NCI-H2029 treated with DMSO at 0.1 percent for 48 hours (cell line): ENCODE data around the gene DPYD.

ENCODE experiments used
- DNase-seq: peaks from one replicate; lab custom pipeline; 2025; lab: John Stamatoyannopoulos, UW

Gene DPYD

DNA sequence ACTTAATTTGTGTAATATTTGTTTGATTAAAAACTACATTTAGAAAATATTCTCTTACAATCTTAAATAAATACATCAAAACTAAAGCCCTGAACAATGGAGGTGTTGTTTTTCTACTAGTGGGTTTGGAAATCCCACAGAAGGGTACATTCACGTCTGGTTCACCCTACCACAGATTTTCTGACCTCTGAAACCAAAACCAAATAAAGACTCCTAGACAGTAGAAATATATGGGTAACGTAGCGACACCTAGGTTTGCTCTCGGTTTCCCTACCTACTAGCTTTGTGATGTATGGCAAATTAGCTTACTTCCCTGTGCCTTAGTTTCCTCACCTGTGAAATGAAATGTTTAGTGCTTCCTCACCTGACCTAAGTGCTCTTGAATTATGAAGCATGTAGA, 312.6 kb downstream of the DPYD start:
- no peak for DNase-seq

DNA sequence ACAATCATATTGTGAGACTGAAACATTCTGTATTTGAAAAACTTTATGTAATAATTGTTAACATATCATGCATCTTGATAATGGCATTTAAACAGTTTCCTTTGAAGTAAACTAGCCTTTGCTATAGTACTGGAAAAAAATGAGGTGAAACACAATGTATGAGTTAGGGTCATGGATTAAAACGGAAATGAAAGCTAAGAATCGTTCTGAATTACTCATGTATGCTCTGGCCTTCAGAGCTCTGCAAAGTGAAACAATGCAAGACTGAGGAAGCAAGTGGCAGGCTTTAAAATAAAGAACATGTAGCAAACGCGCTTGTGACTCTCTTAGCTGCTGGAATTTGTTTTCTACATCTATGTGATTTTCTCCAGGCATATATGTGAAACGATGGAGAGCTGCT, 317.1 kb downstream of the DPYD start:
- DNase-seq = no peak

DNA sequence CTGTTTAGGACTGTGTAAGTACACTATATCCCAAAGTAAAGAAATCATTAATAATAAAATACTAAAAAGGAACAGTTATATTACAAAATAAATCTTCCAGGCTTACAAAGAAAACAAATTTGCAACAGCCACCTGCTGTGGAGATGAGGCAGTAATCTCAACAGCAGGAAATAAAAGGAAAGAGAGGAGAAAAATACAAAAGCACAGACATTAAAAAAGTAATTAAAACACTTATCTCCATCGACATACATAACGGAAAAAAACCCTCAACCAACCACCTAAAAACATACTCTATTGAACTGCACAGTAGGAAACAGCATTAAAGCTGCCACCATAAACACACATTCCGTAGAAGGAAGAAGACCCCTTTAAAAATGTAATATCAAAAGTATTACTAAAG, 317.6 kb downstream of the DPYD start:
- no peak for DNase-seq

DNA sequence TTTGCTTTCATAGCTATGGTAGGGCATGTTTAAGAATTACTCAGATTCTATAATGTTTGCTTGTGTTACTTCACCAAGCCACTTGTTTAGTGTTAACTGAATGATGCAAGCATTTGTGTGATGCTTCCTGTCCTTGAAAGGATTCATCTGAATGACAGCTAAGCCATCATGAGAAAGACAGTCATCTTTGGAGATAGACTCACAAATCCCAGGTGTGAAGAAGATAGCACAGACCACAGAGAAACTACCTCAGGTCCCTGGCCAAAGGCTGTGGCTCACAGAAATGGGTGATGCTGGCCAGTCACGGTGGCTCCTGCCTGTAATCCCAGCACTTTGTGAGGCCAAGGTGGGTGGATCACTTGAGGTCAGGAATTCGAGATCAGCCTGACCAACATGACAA, 321.4 kb downstream of the DPYD start:
- no peak for DNase-seq

DNA sequence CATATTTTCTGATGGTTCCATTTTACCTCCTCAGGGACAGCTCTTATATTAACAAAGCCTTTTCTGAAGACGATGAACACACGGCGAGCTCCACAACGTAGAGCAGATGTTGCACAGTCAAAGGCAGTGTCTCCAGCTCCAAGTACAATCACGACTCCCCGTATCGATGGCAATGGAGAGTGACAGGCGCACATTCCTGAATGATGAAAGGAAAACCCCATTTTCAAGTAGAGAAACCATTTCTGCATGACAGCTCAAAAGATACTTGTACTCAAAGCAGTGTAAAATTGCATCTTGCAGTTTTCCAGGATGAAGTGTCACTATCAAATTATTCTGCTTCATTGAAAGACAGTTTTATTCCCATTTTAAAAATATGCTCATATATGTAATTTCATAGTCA, 327.6 kb downstream of the DPYD start:
- DNase-seq = no peak

DNA sequence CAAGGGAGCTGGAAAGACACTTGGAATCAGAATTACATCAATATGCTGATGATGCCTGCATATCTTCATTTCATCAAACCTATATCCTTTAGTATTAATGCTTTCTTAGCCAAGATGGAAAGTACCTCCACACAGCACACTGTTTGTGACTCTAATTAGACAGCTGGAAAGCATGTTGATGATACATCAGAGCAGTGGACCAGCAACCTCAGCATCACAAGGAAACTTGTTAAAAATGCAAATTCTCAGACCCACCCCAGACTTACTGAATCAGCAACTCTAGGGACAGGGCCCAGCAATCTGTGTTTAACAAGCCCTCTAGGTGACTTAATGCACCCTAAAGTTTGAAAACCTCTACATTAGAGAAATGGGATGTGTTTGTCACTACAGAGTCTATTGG, 332.1 kb downstream of the DPYD start:
- no peak for DNase-seq

DNA sequence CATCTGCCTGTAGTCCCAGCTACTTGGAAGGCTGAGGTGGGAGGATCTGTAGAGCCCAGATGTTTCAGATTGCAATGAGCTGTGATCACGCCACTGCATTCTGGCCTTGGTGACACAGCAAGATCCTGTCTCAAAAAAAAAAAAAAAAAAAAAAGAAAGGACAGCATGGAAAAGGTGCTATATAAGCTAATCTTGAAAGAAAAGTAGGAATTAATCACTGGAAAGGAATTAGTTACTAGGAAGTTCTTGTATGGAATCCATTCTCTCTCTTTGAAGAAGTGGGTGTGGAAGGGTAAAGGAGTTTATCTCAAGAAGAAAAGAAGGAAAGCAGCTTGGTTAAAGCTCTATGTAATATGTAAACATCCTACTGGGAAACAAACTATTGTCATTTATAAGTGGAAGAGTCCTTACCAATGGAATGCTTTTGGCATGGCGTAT, 339.2 kb downstream of the DPYD start:
- no peak for DNase-seq

DNA sequence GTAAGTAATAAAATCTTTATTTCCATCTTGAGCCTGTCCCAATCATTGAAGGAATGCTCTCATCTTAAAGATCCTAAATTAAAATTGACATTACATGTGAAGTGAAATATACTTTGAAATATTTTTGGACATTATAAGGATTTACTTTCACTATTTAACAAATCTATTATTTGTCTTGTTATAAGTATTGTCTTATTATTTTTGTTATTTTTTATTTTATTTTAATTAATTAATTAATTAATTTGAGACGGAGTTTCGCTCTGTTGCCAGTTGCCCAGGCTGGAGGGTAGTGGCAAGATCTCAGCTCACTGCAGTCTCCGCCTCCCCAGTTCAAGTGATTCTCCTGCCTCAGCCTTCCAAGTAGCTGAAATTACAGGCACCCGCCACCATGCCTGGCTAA, 343.2 kb downstream of the DPYD start:
- DNase-seq = no peak

DNA sequence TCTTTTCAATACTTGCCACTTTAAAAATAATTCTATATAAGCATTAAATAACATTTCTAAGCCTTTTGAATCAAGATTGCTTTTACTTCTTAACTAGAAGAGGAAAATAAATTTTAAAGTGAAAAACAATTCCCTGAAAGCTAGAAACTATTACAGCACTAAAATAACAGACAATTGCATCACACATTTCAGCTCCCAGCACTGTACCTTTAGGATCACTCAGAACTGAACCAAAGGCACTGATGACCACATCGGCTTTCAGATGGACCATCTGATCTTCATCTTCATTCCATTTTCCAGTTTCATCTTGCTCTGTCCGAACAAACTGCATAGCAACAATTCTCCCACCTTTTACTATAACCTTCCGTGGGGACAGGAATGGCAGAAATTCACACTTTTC, 347.3 kb downstream of the DPYD start:
- no peak for DNase-seq

DNA sequence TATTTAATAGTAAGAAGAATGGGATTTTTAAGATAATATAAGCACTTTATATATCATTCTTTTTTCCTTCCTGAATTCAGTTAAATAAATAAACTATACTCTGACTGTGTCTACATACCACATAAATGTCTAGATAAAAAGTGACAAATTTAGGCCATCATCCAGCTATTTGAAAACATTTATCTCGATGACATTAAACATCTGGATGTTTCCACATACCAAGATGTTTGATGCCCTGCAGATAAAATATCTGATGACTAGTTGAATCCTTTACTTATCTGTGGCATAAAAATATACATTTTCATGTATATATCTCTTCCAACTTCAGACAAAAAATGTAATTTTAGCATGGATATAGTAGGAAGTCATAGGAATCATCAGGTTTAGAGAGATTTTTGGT, 348.3 kb downstream of the DPYD start:
- no peak for DNase-seq

DNA sequence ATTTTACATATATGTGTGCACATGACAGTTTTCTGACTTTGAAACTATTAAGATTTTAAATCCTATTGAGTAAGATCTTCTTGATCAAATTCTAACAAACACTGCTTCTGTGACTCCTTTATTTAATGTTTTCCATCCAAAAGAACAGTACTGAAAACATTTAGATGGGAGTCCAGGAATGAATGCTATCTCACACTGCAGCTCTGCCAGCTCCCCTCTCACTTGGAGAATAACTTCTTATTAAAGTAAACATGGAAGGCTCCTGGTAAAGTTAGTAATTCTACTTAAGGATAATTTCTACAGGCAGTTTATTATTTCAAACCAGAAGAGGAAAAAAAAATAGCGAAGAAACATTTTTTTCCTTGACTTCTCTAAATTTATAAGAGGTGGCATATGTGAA, 349.1 kb downstream of the DPYD start:
- DNase-seq = no peak

DNA sequence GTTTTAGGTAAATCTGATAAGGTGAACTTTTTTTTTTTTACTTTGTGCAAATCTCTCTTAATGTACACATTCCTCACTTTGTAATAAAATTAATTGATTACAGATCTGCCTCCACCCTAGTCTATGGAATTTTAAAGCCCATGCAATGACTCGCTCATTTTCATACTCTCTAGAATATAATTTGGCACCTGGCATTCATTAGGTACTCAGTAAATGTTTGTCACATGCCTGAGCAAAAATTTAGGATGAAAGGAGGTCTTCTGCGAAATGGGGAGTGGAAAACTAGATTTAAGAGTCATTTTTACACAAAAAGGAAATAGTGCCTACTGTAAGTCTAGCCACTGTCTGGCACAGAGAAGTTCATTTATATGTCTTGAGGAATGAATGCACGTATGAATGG, 350.1 kb downstream of the DPYD start:
- DNase-seq = no peak

DNA sequence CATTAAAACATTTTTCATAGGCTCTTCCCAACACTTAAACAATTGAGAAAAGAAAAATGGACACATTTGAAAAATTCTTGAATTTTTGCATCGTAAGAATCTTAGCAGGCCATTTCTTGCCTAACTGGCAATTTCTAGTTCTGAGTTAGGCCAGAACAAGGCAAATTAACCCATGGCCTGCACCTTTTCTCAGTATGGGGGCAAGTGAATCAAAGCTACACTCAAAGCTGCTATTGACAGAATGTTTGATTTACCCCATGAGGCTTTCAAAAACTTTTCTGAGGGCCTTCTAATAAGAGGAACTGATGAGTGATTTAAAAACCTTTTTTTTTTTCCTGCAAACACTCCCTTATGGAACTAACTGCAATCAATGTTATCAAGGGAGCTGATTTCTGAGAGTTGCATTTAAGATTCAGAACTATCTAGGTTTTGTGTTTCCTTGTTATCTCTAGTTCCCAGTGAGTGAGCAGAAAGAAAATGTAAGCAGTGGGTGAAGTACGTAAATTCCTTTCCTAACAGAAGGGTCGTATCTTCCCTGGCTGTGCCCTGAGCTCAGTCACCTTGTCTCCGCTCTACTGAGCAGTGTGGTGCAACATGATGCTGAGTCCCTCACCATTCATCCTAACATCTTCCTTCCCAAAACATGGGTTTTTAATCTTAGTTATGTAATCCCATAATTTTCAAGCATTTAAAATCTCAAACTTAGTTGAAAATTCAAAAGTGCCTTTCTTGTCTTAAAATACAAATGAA, 353.7 kb downstream of the DPYD start:
- no peak for DNase-seq

DNA sequence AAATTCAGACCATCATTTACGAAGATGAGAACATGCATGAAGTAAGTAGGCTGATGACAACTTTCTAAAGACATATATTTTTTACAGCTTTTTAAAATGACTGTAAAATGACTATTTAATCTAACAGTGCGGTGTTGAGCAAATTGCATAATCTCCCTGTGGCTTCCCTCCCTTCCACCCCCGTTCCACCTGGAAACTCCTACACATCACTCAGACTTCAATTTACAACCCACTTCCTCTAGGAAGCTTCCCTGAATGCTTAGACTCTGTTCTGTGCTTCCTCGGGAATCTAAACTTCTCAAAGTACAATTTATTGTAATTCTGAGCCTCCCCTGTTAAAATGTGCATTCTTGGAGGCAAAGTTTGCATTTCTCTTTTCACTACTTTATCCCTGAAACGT, 354.9 kb downstream of the DPYD start:
- no peak for DNase-seq

DNA sequence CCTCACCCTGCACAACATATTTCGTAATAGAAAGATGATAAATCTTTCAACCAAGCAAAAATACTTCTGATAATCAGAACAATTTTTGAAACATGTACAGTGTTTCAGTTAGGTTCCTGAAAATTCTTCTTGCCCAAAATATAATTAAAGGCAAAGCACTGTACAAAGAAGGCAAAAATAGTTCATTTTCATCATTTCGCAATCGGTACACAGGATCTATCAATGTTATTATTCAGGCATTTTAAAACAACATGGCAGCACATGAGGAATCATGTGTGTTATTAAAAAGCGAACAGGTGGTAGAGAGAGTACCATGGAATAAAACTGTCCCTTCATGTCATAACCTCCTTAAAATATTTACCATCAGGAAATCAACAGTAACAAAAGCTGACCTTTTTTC, 356.9 kb downstream of the DPYD start:
- DNase-seq = no peak

DNA sequence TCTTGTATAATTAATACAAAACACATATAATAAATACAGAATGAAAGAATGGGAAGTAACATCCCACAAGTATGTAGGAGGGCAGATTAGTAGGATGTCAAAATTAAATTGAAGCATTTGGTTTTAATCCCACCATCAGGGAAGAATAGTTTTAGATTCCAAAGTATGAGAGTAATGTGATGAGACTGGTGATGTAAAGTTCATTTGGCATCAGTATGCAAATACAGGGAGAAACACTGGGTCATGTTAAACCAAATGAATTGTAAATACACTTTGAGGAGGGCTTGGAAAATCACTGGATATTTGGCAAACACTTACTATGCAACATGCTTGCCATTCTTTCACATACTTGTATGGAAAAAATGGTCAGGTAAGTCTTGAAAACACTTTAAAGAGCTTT, 358.8 kb downstream of the DPYD start:
- DNase-seq = no peak

DNA sequence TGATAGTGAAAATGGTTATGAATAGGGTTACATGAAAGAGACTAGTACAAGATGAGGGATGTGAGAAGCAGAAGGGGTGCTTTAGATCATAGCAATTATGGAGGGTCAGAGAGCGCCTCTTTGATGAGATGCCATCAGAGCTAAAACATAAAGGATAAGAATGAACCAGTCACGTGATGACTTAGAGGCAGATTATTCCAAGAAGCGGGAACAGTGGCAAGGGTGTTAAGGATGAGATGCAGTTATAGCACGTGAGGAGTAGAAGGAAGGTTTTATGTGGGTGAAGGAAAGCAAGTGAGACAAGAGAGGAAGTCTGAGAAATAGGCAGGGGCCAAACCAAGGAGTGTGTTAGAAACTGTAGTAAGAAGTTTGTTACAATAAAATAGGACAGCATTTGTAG, 360.1 kb downstream of the DPYD start:
- no peak for DNase-seq

DNA sequence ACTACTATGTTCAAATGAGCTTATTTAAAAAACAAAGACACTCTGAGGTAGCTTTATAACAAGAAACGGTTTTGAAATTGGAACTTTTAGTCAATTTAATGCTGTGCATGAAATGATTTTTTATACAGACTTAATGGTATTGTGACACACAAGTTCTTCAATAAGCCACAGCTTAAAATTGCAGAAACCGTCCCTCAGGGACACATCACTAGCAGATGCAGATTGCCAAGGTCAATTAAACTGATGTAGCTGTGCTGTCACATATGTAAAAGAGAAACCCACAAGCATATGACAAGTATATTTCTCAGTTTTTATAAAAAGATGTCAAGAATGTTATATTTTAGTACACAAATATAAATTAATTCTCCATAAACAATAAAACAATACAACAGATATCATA, 366.9 kb downstream of the DPYD start:
- DNase-seq = no peak

DNA sequence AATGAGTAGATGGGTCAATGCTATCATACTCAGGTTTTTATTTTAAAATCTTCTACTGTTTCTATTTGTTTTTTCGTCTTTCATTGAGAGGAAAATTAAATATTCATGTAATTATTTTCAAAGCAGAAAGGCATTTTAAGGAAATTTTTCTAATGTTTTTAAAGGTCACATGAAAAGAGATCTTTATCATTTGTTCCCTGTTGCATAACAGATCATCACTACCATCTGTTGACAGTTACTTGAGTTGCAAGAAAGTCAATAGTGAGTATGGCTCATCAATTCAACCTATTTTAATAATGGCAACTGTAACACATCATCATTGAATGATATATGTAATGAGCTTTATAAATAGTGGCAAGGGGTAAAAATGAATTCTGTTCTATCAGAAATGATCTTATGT, 369.7 kb downstream of the DPYD start:
- no peak for DNase-seq

DNA sequence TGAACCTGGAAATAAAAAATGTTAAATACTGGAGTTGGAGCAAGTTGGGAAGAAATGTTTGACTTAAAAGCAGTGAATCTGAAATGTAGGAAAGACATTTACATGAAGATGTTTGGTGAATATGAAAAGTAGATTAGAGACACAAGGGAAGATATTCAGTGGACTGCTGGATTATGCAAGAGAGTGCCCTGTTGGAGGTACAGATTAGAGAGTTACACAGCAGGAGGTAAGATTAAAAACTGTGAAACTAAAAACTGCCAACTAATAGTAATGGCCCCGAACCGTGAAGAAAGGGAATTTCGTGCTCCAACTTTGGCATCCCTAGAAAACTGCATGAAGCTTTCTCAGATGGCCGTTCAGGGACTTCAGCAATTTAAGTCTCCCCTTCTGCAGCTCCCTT, 375.4 kb downstream of the DPYD start:
- no peak for DNase-seq

DNA sequence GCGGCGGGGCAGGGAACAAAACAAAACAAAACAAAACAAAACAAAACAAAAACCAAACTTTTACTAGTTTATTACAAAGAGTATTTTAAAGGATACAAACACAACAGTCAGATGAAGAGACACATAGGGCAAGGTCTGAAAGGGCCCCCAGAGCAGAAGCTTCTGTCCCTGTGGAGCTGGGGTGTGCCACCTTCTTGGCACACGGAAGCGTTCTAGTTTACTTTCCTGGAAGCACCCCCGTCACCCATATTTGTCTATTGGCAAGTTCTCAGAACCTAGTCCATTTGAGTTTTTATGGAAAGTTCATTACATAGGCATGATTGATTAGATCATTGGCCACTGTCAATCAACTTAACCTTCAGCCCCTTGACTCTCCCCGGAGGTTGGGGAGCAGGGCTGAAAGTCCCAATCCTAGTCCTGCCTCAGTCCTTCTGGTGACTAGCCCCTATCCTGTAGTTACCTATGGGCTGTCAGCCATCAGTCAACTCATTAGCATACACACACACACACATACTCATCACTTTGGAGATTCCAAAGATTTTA, 380.4 kb downstream of the DPYD start:
- DNase-seq = no peak

DNA sequence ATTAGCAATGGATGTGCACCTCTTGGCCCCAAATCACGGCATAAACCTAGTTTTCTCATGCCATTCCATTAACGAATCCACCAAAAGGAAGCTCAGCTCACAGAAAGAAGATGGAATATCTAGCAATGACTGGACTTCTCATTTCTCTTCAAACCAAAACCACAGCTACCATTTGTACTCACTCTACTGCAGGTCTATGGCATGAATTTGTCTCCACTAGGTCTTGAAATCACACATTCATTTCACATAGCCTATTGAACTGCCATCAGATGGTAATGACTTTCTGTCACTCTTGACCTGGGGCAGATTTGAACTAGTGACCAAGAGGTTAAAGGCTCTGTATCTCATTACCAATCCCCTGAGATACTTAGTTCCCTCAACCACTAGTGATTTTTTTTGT, 382.7 kb downstream of the DPYD start:
- no peak for DNase-seq

DNA sequence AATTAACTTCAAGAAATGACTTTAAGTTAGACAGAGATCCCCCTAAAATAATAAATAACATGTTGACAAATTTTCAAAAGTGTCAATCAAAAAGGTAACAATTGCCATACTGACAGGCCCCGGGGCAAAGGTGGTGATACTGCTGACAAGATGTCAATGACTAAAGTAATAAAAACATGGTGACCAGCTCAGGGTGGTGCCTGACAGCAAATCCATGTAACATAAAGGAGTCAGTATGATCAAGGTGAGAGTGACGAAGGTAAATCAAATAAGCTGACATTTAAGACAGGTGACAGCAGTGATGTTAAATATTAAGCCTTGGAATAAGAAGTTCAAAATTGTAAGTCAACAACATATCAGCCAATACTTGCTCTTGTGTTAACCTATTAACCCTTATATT, 387.5 kb downstream of the DPYD start:
- no peak for DNase-seq

DNA sequence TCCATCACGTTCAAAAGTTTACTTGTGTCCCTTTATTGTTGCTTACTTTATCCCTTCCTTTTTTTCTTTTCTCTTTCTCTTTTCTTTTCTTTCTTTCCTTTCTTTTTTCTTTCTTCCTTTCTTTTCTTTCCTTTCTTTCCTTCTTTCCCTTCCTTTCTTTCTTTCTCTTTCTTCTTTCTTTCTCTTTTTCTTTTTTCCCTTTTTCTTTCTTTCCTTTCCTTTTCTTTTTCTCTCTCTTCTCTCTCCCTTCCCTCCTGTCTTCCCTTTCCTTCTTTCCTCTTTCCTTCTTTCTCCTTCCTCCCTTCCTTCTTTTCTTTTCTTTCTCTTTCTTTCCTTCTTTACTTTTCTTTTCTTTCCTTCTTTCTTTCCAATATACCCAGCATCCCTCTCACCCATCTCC, 391.2 kb downstream of the DPYD start:
- DNase-seq = no peak
